GM21529 (cell line): Measurements from ENCODE around the gene TMEM178B.
"Not testable (repeated sequence)": the region's sequence is repeated elsewhere in the genome, so short reads cannot be mapped to it uniquely, and the experiment has no call there.

Experiments
- ATAC-seq: cut with Tn5 transposase; IDR thresholded peaks from one replicate; pipeline ENCODE4 v1.9.1; 2021; ENCODE audit not compliant: unreplicated experiment

TMEM178B gene

GRCh38 chr7:141074162-141074991, 513 bp downstream of the TMEM178B start:
- no peak for ATAC-seq

GRCh38 chr7:141074997-141075396, 1.1 kb downstream of the TMEM178B start:
- ATAC-seq, result no peak

GRCh38 chr7:141076377-141076776, 2.5 kb downstream of the TMEM178B start:
- ATAC-seq, result no peak

- ATAC-seq, result no peak
Observed at GRCh38 chr7:141079219-141079618, 5.4 kb downstream of the TMEM178B start.

GRCh38 chr7:141089490-141089889, 15.6 kb downstream of the TMEM178B start:
- not testable (repeated sequence) for ATAC-seq

- ATAC-seq, result no peak
Observed at GRCh38 chr7:141094336-141095070, 20.6 kb downstream of the TMEM178B start.

- no peak for ATAC-seq
Observed at GRCh38 chr7:141097430-141097829, 23.6 kb downstream of the TMEM178B start.

GRCh38 chr7:141102436-141102835, 28.6 kb downstream of the TMEM178B start:
- no peak for ATAC-seq

- no peak for ATAC-seq
Observed at GRCh38 chr7:141103847-141104429, 30.1 kb downstream of the TMEM178B start.

- no peak for ATAC-seq
Observed at GRCh38 chr7:141113131-141113530, 39.3 kb downstream of the TMEM178B start.

GRCh38 chr7:141114029-141114664, 40.3 kb downstream of the TMEM178B start:
- no peak for ATAC-seq

- no peak for ATAC-seq
Observed at GRCh38 chr7:141115965-141116364, 42.1 kb downstream of the TMEM178B start.

GRCh38 chr7:141116661-141117060, 42.8 kb downstream of the TMEM178B start:
- ATAC-seq, result not testable (repeated sequence)

- no peak for ATAC-seq
Observed at GRCh38 chr7:141118767-141119166, 44.9 kb downstream of the TMEM178B start.

- no peak for ATAC-seq
Observed at GRCh38 chr7:141119187-141119586, 45.3 kb downstream of the TMEM178B start.

- no peak for ATAC-seq
Observed at GRCh38 chr7:141122736-141123135, 48.9 kb downstream of the TMEM178B start.

- ATAC-seq, result no peak
Observed at GRCh38 chr7:141123522-141123921, 49.7 kb downstream of the TMEM178B start.

- ATAC-seq, result no peak
Observed at GRCh38 chr7:141126107-141126506, 52.2 kb downstream of the TMEM178B start.

GRCh38 chr7:141128506-141128905, 54.6 kb downstream of the TMEM178B start:
- ATAC-seq, result no peak

GRCh38 chr7:141128931-141129330, 55.1 kb downstream of the TMEM178B start:
- no peak for ATAC-seq

- ATAC-seq, result no peak
Observed at GRCh38 chr7:141132671-141133070, 58.8 kb downstream of the TMEM178B start.
